ENCODE data around the gene TRUB2. TPM values are rescaled to one million over a fixed set of nuclear protein-coding genes. Genes with fewer than 3 reads are reported as not detected.

The TRUB2 gene
- total and polyA plus RNA-seq, 2 donors (not counting 1 experiment from before 2014, with no cell fraction given) = 7.6 to 21.5 TPM

DNA sequence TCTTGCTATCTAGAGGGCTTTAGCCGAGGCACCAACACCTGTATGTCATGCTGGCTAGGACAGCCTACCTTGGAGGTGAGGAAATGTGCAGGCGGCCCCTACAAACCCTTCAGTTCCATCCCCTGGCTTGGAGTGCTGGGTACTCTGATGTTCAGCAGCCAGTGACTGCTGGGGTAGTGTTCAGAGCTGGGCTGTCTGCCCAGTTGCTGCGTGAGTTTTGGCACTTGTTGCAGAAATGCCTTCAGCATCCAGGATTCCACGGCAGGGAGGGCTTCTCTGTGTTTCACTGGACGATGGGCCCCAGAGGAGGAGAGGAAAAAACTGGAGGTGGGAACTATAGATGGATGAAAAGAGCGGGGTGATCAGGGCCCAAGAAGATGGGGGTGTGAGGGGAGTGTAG lies 35.8 kb downstream of the TRUB2 start:
- CTCF ChIA-PET = no interaction called here
- H3K9ac ChIP-seq (ENCODE audit: low read length) = no peak overlapping the region
- intact Hi-C loops (cut with micrococcal nuclease) = no loop called here

More for the DNA sequence above, 35.8 kb downstream of the TRUB2 start:
- Histone ChIP-seq H3K79me2 (ENCODE audit: control insufficient read depth, insufficient read depth, low read length) (no peaks in the 10 kb centered on the region), H3K4me3 (ENCODE audit: control extremely low read depth in 1 of 5, extremely low read depth in 1 of 5, insufficient read depth in 1 of 5, low read depth in 2 of 5, low read length in 4 of 5) (no peak overlapping the region), H4K20me1 (ENCODE audit: control insufficient read depth, insufficient read depth, low read length, poor library complexity, severe bottlenecking) (no peaks in the 10 kb centered on the region), H3K27ac (ENCODE audit: low read length in 2 of 2) (no peak overlapping the region), H3K4me1 (ENCODE audit: control insufficient read depth in 2 of 2, insufficient read depth in 2 of 2, low read length in 2 of 2) (peaks cover 0 to 9% of the 10 kb centered on the region in 2 donors), H3K27me3 (replicated peaks in 1 of 4; ENCODE audit: control extremely low read depth in 1 of 4, control insufficient read depth in 3 of 4, insufficient read depth in 4 of 4, low read length in 3 of 4) (no peaks in the 10 kb centered on the region), H3K4me2 (replicated peaks; ENCODE audit: low read depth, low read length, poor library complexity, severe bottlenecking) (no peak overlapping the region), H2AFZ (ENCODE audit: insufficient read depth, low read depth, low read length, poor library complexity, severe bottlenecking) (no peak overlapping the region), H3K9me3 (ENCODE audit: control extremely low read depth in 1 of 3, control insufficient read depth in 2 of 3, insufficient read depth in 1 of 3, low read length in 2 of 3) (no peaks in the 10 kb centered on the region), H3K36me3 (replicated peaks in 1 of 2; ENCODE audit: control extremely low read depth in 1 of 2, control insufficient read depth in 1 of 2, extremely low read depth in 1 of 2, insufficient read depth in 2 of 2, low read length in 1 of 2) (peaks cover 0 to 16% of the 10 kb centered on the region in 2 experiments)
- no peaks in the 10 kb centered on the region for H3K27me3 Mint-ChIP-seq
- no peaks in the 10 kb centered on the region for H3K9me3 Mint-ChIP-seq (ENCODE audit: insufficient read depth)
- no peak overlapping the region for H3K4me3 Mint-ChIP-seq
- DNase-seq (no peak), ATAC-seq (ENCODE audit: low read depth) (no peak)
- no peak overlapping the region for H3K27ac Mint-ChIP-seq
- H3K4me1 Mint-ChIP-seq = peaks cover 6% of the 10 kb centered on the region
- 92% methylated on average over 6 of the region's 6 CpGs for WGBS (ENCODE audit: insufficient coverage)
- TF ChIP-seq CTCF (IDR thresholded peaks at IDR 0.05) (no peak), EZH2 (IDR thresholded peaks at IDR 0.05; ENCODE audit: borderline replicate concordance, insufficient read depth, low read depth, low read length, poor library complexity, severe bottlenecking) (no peak)
- POLR2A ChIA-PET = no interaction called here

Measured in B cell (primary cell).